ENCODE data around the gene VIPAS39.
"Not testable (repeated sequence)": the region's sequence is repeated elsewhere in the genome, so short reads cannot be mapped to it uniquely, and the experiment has no call there.

The VIPAS39 gene

DNA sequence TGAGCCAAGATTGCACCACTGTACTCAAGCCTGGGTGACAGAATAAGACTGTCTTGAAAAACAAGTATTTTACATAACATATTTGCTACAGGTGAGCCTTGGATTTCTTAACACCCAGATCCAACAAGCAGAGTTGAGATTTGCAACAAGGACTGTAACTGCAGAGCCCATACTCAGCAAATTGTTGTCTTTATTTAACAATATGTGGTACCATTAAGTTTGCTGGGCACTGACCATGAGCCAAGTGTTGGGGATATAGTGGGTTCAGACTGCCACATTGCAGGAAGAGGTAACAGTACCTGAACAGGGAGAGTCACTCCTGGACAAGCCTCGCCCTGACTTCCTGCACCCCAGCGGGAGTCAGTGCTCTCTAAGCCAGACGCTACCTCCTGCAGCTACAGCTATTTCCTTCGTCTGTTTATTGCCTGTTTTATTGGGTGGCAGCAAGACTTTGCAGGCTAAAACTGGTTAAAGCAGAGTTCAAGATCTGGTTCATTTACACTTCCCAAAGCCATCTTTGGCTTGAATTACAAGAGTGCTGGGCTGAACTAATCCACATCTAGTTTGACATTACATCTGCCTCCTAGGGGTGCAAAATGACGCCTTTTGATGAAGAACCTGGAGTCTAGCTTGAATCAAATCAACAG is 12.9 kb upstream of the VIPAS39 start:
- DNase-seq (ENCODE audit: low read depth in 2 of 3, low spot score in 1 of 3) = no peak

DNA sequence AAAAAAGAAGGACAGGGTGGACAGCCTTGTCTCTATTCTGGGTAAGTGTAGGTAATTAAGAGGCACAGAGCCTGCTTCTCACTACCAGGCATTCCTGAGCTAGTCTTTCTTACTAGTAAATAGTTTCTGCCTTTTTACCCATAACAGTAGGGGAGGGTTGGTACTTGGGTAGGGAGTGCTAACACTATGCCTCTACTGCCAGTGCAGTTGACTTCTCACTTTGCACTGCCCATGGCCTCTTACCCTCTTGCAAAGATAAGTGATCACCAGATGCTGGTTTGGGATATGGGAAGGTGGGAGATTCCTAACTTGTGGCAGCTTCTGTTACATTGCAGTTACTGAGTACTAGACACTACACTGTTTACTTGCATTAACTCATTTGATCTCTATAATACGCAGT is 12.1 kb upstream of the VIPAS39 start:
- DNase-seq (ENCODE audit: low read depth in 2 of 3, low spot score in 1 of 3) = no peak

DNA sequence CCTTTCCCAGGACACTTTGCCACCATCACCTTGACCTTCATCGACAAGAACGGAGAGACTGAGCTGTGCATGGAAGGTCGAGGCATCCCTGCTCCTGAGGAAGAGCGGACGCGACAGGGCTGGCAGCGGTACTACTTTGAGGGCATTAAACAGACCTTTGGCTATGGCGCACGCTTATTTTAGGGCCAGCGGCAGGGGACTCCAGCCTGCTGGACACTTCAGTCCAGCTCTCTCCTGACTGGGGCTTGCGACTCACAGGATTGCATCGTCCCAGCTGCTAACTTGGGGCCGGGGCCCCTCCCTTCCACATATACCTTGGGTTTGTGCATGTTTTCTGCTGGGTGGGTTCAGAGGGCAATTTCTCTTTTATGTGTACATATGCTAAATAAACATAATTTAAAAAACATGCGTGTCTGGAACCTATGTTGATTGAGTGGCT is 11.7 kb upstream of the VIPAS39 start:
- DNase-seq (ENCODE audit: low read depth in 2 of 3, low spot score in 1 of 3) = no peak

DNA sequence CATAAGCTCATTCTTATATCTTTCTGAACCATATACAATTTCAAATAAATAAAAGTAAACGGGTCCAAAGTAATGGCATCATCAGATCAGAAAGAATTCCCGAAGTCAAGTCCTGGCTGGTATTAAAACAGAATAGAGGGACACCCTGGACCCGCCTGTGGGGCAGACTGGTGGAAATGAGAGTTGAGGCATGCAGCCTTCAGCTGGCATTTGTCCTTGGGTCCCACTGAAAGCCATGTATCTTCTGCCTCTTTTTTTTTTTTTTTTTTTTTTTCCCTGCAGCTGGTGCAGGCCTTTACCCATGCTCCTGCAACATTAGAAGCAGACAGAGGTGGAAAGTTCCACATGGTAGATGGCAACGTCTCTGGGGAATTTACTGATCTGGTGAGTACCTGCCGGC is 10.4 kb upstream of the VIPAS39 start:
- DNase-seq (ENCODE audit: low read depth in 2 of 3, low spot score in 1 of 3) = no peak

DNA sequence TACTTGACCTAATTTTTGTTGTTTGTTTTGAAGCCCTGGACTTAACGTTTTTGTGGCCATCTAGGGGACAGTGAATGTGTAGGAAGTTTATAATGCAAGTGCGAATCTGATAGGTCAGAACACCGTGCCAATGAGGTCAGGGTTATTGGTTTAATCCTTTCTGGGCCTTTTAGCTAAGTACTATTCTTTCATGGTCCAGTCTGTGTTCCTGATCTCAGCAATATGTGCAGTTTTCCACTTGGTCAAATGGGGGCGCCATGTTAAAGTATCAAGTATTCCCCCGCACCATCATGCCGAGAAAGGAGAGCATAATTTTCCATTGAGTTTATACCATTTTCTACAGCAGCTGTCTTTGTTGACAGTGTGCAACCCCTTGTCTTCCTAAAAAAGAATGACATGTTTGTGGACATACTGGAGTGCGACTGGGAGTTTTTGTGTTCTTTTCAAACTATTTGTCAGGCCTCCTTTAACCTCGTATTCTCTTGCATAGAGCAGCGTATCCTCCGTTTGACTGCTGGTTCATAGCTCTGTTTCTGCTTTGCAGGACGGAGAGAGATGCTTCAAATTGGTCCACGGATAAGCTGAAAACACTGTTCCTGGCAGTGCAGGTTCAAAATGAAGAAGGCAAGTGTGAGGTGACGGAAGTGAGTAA is 1.8 kb upstream of the VIPAS39 start:
- DNase-seq (ENCODE audit: low read depth in 2 of 3, low spot score in 1 of 3) = peak; percentile 60 to 76 (median 65)

DNA sequence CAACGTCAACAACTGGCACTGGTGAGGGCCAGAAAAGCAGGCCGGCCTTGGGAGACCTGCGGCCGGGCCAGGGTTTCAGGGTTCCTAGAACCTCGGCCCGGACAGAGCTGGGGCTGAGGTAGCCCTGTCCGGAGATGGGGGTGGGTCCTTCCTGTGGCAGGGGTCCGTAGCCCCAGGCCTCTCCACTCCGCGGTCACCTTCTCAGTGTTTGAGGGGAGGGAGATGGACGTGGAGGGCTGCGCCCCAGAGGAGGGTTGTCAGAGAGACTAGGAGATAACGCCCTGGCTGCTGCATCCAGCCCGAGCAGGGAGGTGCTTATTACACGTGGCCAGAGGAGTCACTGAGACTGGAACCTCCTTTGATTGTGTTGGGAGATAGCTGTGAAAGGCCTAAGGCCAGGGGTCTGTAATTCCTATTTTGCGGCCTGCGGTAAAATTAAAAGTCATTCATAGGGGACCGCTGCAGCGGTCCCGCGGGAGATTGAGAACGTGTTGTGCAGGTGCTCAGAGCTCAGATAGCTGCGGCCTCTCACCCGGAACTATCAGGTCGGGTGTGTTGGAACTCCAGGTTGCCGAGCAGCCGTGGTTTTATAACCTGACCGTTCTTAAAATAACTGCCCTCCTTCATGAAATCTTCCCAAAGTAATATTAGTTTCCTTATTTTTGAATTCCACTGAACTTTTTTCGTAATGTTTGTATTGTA is 999 bp upstream of the VIPAS39 start:
- peak in 1 of 3 donors; percentile 9 for DNase-seq (ENCODE audit: low read depth in 2 of 3, low spot score in 1 of 3)

DNA sequence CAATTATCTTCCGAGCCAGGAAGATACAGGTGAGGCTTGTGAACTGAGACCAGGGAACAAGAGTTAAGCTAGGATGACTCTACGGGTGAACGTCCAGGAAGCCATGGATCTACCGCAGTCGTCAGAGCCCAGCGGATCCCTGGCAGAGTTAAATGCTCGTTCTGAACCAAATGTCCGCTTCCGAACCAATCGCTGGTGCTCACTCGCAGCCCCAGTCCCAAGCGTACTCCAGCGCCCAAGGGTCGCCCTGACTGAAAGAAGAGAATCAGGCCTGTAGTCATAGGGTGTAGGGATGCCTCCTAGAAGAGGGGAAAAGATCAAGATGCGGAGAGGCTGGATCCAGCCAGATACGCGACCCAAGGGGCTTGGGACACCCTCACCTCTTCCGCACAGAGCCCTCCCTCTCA is 283 bp downstream of the VIPAS39 start:
- no peak for DNase-seq (ENCODE audit: low read depth in 2 of 3, low spot score in 1 of 3)

DNA sequence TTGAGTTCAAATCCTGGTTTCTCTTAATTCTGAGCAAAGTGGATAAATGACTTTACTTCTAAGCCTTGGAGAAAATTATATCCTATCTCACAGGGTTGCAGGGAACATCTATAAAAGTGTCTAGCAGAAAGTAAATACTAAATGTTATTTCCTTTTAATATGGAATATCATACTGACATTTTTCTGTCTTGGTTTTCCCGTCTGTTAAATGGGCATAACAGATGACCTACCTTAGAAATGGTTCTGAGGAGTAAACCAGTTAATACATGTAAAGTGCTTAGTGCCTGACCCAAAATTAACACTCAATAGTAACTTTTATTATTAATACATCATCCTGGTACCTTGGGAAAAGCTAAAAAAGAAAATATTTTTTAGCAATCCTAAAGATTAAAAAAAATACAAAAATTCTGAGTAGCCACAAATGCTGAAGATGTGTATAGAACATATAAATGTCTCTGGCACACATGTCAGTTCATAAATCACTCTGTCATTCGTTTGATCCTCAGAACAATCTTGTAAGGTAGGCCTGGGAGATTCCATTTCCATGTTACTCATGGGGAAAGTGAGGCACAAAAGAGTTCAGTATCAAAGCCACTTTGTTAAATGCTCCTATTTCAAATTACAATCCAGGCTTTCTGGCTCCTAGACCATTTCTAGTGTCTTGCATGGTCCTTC is 1.3 kb downstream of the VIPAS39 start:
- DNase-seq (ENCODE audit: low read depth in 2 of 3, low spot score in 1 of 3) = no peak

DNA sequence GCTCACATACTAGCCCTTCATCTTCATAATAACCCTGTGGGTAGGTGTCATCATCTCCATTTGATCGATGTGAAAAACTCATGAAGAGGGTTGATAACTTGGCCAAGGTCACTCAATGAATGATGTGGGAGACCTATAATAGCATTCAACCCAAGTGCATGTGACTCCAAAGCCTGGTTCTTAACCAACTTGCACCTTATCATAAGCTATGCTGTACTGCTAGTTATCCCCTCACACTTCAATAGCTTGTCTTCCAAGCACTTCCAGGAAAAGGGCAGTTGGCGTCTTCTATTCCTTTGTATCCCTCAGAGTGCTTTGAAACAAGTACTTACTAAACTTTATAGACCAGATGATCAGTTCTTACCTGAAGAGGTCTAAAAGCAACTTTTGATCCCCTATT is 15.2 kb downstream of the VIPAS39 start:
- no peak for DNase-seq (ENCODE audit: low read depth in 2 of 3, low spot score in 1 of 3)

DNA sequence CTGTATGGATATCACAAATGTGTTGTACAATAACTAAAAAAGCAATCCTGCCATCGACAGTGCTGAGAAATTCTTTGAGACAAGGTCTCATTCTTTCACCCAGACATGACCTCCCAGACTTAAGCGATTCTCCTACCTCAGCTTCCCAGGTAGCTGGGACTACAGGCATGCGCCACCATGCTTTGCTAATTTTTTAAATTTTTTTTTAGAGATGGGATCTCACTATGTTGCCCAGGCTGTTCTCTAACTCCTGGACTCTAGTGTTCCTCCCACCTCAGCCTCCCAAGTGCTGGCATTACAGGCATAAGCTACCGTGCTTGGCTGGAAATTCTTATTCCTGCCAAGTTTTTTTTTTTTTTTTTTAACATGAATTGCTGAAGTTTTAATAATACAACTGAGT is 17.5 kb downstream of the VIPAS39 start:
- DNase-seq (ENCODE audit: low read depth in 2 of 3, low spot score in 1 of 3) = no peak

DNA sequence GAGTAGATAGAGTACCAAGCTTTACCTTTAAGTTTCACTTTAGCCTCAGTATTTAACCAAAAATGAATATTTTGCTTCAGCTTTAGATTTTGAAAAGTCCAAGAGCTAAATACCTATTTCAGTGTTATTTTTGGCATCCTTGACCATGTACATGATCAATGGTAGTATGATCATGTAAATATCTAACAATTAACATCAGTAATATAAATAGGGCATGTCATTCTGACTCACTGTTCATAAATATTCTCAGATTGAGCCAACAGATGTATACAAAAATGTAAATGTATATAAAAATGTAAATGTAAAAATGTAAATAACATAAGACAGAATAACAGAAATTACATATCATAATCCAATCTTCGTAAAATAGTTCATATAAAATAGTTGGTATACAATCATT is 18.8 kb downstream of the VIPAS39 start:
- no peak for DNase-seq (ENCODE audit: low read depth in 2 of 3, low spot score in 1 of 3)

DNA sequence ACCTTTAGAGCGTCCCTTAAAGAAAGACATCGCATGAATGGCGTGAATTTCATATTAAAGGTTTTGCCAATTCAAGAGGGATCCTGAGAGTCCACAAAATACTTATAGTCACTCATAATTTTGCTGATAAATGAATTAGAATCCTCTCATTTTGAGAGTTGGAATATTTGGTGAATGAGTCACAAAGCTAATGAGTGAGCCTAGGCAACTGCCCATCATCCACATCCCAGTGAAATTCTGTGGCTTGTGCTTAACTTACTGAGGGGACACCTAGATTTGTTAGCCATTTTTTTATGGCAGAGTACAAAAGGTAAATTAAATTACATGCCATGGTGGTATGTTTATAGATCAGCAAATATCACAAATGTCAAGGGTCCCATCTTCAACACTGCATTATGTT is 21.4 kb downstream of the VIPAS39 start:
- DNase-seq (ENCODE audit: low read depth in 2 of 3, low spot score in 1 of 3) = no peak

DNA sequence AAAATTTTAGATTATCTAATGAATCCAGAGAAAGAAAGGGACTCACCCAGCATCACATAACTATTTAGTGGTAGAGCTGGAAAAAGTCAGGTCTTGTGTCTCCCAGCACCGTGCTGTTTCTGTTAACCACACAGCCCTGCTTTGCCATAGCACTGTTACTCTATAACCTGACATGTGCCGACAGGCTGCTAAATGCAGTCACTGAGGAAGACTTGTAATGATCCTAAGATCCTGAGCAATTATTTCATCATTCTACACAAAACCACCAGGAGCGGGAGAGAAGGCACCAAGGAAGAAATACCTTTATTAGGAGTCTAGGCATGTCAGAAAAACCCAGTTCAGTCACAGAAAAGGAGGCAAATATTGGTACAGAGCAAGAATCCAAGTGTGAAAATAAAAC is 31.0 kb downstream of the VIPAS39 start:
- no peak for DNase-seq (ENCODE audit: low read depth in 2 of 3, low spot score in 1 of 3)

DNA sequence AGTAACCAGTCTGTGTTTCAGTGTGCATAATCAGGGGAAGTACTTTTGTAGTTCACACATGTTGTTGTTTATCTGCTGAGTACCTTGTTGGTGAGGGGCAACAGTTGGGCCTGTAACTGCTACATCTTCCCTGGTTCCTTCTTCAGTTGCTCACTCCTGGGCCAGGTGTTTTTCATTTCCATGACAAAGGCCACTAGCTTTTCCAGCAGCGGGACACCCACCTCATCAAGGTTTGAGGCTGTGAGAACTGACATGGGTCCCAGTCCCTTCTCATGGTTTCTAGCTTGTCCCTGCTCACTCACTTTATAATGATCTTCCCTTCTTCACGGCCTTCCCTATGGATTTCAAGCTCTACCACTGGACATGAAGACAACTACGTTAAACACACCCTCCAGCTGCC is 32.5 kb downstream of the VIPAS39 start:
- DNase-seq (ENCODE audit: low read depth in 2 of 3, low spot score in 1 of 3) = no peak

DNA sequence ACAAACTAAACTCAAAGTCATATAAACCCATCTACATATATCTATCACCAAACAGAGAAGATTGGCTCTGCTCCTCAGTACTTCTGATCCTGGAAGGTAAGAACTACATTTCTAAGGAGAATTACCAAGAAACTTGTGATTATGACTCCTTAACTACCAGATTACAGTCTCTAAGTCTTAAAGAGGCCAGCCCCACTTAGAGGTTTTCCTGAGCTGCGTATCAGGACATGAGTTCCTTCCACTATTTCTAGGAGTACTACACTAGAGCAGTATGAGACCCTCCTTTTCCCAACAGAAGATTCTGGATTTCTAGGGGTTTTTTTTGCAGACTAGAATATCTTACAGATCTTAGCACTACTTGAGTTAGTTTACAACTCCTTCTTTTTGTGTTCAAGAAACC is 34.0 kb downstream of the VIPAS39 start, which contains the start of gene NOXRED1:
Gene NOXRED1, minus strand, starts transcription at position 101 of the 400 bp plus-strand sequence. CDS start 634 bp downstream, outside the sequence.
- DNase-seq (ENCODE audit: low read depth in 2 of 3, low spot score in 1 of 3) = no peak

DNA sequence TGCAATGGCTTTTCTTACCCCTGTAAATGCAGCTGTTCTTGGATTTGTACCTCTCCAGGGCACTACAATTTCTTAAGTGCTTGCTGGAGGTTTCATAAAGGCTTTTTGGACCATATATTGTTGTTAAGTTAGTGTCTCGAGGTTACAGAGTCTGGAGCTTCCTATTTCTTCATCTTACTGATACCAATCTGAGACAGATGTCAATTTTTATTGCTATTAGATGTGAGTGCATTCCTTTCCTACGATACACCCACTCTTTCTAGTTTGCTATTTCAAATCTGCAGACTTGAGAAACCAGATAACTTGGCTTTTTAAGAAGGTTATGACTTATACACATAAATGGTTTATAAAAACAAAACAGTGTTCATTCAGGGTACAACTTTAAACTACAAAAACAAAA is 36.2 kb downstream of the VIPAS39 start:
- no peak for DNase-seq (ENCODE audit: low read depth in 2 of 3, low spot score in 1 of 3)

DNA sequence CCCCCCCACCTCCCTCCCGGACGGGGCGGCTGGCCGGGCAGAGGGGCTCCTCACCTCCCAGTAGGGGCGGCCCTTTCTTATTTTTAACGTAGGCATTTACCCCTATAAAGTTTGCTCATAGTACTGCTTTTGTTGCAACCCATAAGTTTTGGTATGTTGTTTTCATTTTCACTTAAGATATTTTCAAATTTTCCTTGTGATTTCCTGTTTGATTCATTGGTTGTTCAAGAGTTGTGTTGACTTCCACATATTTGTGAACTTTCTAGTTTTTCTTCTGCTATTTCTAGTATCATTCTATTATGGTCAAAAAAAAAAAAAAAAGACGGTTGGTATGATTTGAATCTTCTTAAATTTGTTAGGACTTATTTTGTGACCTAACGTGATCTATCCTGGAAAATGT is 40.6 kb downstream of the VIPAS39 start:
- no peak for DNase-seq (ENCODE audit: low read depth in 2 of 3, low spot score in 1 of 3)

DNA sequence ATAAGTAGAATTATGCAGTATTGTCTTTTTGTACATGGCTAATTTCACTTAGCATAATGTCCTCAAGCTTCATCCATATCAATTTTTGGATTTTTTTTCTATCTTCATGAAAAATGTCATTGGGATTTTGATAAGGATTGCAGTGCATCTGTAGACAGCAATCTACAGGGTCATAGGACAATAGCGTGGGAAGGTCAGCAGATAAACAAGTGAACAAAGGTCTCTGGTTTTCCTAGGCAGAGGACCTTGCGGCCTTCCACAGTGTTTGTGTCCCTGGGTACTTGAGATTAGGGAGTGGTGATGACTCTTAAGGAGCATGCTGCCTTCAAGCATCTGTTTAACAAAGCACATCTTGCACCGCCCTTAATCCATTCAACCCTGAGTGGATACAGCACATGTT is 41.3 kb downstream of the VIPAS39 start:
- not testable (repeated sequence) for DNase-seq (ENCODE audit: low read depth in 2 of 3, low spot score in 1 of 3)

DNA sequence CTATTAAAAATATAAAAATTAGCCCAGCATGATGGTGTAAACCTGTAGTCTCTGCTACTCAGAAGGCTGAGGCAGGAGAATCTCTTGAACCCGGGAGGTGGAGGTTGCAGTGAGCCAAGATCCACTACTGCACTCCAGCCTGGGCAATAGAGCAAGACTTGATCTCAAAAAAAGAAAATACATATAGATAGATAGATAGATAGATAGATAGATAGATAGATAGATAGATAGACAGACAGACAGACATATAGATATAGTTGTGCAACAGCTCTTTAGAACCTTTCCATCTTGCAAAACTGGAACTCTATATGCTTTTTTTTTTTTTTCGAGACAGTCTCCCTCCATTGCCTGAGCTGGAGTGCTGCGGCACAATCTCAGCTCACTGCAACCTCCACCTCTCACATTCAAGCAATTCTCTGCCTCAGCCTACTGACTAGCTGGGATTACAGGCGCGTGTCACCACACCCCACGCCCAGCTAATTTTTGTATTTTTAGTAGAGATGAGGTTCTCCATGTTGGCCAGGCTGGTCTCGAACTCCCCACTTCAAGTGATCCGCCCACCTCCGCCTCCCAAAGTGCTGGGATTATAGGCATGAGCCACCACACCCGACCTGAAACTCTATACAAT is 41.9 kb downstream of the VIPAS39 start:
- not testable (repeated sequence) for DNase-seq (ENCODE audit: low read depth in 2 of 3, low spot score in 1 of 3)

DNA sequence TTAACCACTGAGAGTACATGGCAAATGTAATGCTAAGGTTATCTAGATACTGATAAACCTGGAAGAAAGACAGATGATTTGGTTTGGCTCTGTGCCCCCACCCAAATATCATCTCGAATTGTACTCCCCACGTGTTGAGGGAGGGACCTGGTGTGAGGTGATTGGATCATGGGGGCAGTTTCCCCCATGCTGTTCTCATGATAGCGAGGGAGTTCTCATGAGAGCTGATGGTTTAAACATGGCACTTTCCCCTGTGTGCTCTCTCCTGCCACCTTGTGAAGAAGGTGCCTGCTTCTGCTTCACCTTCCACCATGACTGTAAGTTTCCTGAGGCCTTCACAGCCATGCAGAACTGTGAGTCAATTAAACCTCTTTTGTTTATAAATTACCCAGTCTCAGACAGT is 48.3 kb downstream of the VIPAS39 start:
- DNase-seq (ENCODE audit: low read depth in 2 of 3, low spot score in 1 of 3) = no peak

DNA sequence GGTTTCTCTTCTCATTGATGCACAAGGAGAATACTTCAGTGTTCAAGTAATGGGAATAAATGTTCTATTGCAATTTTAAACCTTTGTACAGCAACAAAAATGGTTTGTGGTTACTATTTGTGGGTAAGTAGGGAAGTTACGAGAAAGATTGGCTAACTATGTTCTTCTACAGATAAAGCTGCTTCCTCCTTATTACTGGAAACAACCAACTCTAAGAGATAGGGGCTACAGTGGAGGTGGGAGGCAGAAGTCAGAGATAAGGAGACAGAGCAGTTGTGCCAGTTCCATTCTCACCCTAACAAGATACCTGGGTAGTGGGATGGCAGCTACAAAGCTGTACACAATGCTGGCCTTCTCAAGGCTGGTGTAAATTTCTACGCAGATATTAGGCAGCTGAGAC is 50.2 kb downstream of the VIPAS39 start:
- DNase-seq (ENCODE audit: low read depth in 2 of 3, low spot score in 1 of 3) = no peak
